Central memory CD4-positive, alpha-beta T cell (primary cell): ENCODE results near the gene HEXB.

ENCODE experiments used
- DNase-seq: peaks from one replicate; pipeline ENCODE4 v3.0.0; 2022

HEXB gene

DNA sequence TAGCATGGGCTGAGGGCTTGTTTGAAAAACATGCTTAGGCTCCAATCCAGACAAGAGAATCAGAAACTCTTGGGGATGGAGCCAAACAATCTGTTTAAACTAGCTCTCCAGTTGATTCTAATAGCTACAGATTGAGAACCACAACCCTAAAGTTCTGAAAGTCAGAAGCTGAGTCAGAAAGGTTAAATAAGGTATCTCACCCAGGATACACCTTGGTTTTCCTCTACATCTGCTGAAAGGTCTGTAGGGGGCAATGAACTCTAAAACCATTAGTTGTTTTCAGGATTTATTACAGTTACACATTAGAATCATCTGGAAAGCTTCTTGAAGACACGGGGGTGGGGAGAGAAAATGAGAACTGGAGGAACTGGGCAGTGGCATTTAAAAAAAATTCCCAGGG lies 76.2 kb downstream of the HEXB start:
- no peak for DNase-seq

DNA sequence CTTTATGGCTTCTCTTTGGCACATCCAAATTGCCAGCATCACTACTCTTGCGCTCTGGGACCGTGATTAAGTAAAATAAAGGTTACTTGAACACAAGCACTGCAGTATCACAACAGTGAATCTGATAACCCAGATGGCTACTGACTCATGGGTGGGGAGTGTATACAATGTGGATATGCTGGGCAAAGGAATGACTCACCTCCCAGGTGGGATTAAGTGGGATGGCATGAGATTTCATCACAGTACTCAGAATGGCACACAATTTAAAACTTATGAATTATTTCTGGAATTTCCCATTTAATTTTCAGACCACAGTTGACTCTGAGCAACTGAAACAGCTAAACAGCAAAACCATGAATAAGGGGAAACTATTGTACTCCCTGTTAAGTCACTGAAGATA lies 77.6 kb downstream of the HEXB start:
- DNase-seq: no peak

DNA sequence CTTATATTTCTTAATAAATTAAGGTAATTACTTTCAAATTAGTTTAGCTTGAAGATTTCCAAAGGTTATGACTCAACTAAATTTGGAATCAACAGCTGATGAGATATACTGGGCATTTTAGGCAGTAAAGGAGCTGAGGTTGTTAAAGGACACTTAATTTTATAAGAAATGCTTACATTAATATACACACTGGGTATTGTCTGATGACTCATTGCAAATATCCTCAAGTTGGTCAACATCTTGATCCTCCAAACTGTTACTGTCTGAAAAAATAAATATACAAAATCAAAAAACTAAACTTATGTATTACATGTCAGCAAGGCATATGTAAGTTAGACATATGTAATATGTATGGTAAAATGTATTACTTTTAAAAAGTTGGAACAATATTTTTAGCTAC lies 78.5 kb downstream of the HEXB start:
- no peak for DNase-seq

DNA sequence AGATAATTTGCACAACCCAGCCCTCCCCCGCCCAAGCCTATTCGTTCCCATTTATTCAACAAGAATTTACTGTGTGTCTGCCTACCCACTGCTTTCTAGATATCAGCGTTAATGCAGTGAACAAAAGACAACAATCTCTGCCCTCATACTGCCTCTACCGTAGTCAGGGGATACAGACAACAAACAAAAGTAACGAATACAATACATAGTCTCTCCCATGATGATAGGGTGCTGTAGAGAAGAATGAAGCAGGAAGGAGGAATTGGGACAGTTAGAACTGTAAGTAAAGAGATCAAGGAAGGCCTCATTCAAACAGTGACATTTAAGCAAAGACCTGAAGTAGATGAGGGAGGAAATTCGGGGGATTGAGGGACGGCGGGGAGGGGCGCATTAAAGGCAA lies 80.2 kb downstream of the HEXB start:
- DNase-seq: no peak

DNA sequence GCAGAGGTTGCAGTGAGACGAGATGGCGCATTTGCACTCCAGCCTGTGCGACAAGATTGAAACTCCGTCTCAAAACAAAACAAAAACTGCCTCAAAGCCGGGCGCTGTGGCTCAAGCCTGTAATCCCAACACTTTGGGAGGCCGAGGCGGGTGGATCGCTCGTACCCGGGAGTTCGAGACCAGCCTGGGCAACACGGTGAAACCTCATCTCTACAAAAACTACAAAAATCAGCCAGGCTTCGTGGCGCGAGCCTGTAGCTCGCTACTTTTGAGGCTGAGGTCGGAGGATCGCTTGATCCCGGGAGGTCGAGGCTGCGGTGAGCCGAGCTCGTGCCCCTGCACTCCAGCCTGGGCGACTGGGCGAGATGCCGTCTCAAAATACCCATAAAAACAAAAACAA lies 80.9 kb downstream of the HEXB start:
- DNase-seq: no peak

DNA sequence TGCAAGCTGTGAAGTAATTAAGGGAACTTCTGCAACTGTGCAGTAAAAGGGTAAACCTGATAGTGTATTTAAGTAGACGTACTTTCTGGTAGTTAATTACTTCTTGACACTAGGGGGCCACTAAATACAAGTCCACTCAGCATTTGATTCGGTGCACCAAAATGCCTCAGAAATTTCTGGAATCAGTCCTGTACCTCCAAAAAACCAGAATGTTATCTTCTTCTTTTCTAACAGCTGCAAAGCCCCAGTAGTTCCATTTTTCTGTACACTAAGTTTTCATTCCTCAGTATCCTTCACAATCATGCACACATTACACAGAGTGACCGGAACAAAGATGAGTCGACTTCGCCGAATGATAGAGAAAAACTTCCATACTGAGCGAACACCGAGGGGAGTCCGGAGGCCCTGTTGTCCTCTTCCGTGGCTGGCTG lies 81.4 kb downstream of the HEXB start:
- DNase-seq: peak; percentile 53

DNA sequence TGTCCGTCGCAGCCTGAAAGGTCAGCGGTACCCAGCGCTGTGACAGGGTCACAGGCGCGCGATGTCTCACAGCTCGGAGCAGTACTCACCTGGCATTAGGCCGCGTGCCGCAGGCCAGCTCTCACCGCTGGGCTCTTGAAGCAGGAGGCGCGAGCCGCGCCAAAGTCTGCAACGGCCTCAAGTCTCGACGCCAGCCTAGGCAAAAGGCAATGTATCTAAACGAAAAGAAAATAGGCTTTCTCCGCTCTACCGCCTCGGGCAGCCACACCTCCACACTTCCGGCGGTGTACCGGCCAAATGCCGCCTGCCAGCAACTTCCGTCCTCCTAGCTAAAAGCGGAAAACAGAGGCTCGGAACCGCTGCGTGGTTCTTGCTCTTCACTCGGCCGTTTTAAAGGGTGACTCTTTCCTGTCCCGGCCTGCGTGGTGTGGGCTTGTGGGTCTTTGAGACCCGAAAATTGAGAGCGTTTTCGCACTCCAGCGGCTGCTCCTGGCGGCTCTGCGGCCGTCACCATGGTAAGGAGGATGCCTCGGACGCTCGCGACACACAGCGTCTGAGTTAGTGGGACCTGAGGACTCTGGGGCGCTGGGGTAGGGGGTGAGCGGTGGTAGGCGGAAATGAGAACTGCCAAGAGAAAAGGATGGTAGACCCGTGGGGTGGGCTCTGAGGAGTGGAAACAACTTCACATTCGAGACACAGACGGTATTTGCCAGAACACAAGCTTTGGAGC lies 82.0 kb downstream of the HEXB start, which contains the start of the genes GFM2 and NSA2:
Gene GFM2 (minus strand): TSS at position 269 of the 730 bp plus-strand sequence. CDS start 3,375 bp downstream, outside the sequence.
Gene NSA2 (plus strand): TSS at position 401 of the 730 bp plus-strand sequence. CDS start 112 bp downstream, at position 513.
- peak; percentile 90 for DNase-seq

DNA sequence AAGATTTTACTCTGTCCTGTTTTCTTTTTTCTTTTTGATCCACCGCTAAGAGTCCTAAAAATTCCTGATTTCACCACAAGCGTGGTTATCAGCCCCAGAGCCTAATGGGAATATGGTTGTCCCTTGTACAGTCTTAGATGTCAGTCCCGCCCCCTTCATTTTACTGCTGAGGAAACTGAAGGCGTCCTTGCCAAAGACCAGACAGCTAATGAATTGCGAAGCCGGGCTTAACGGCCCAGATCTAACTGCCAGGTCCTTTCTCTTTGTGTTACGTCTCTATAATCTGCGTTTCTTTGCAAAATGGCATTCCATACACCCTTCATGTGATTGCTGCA lies 82.5 kb downstream of the HEXB start:
- DNase-seq: no peak
